ENCODE results near the gene SH3RF3.

The SH3RF3 gene

GRCh38 chr2:109479804-109480203 is 350.8 kb downstream of the SH3RF3 start:
- H3K4me3 ChIP-seq (ENCODE audit: control insufficient read depth, low read depth, low read length), result no peak overlapping the region
- no peak for DNase-seq (ENCODE audit: low read depth)
- TF ChIP-seq CTCF (IDR thresholded peaks at IDR 0.05; ENCODE audit: control insufficient read depth, insufficient read depth, low read depth, low read length, missing control alignments), result no peak

- TF ChIP-seq CTCF (IDR thresholded peaks at IDR 0.05; ENCODE audit: control insufficient read depth, insufficient read depth, low read depth, low read length, missing control alignments), result no peak
- H3K4me3 ChIP-seq (ENCODE audit: control insufficient read depth, low read depth, low read length), result no peak overlapping the region
- DNase-seq (ENCODE audit: low read depth), result no peak
Measured at GRCh38 chr2:109480486-109481195, 351.6 kb downstream of the SH3RF3 start.

- DNase-seq (ENCODE audit: low read depth), result no peak
- TF ChIP-seq CTCF (IDR thresholded peaks at IDR 0.05; ENCODE audit: control insufficient read depth, insufficient read depth, low read depth, low read length, missing control alignments), result no peak
- H3K4me3 ChIP-seq (ENCODE audit: control insufficient read depth, low read depth, low read length), result no peak overlapping the region
Measured at GRCh38 chr2:109481196-109481555, 352.2 kb downstream of the SH3RF3 start.

GRCh38 chr2:109481599-109481998 is 352.6 kb downstream of the SH3RF3 start:
- no peak for TF ChIP-seq CTCF (IDR thresholded peaks at IDR 0.05; ENCODE audit: control insufficient read depth, insufficient read depth, low read depth, low read length, missing control alignments)
- H3K4me3 ChIP-seq (ENCODE audit: control insufficient read depth, low read depth, low read length), result no peak overlapping the region
- DNase-seq (ENCODE audit: low read depth), result no peak

- no peak for TF ChIP-seq CTCF (IDR thresholded peaks at IDR 0.05; ENCODE audit: control insufficient read depth, insufficient read depth, low read depth, low read length, missing control alignments)
- DNase-seq (ENCODE audit: low read depth), result no peak
- no peak overlapping the region for H3K4me3 ChIP-seq (ENCODE audit: control insufficient read depth, low read depth, low read length)
Measured at GRCh38 chr2:109482361-109482861, 353.4 kb downstream of the SH3RF3 start.

- no peak overlapping the region for H3K4me3 ChIP-seq (ENCODE audit: control insufficient read depth, low read depth, low read length)
- DNase-seq (ENCODE audit: low read depth), result peak; percentile 37
- peak; percentile 11 for TF ChIP-seq CTCF (IDR thresholded peaks at IDR 0.05; ENCODE audit: control insufficient read depth, insufficient read depth, low read depth, low read length, missing control alignments)
Measured at GRCh38 chr2:109486711-109487535, 357.9 kb downstream of the SH3RF3 start.
